Measurements from ENCODE around the gene CHCHD6.

The CHCHD6 gene

GRCh38 chr3:126973814-126974213 lies 269.8 kb downstream of the CHCHD6 start:
- no peaks in the 10 kb centered on the region for H3K79me2 ChIP-seq
- no peak overlapping the region for H2AFZ ChIP-seq
- H3K4me1 ChIP-seq = no peaks in the 10 kb centered on the region
- H3K9ac ChIP-seq = no peak overlapping the region
- no peak overlapping the region for H3K4me2 ChIP-seq (ENCODE audit: low read length)
- H3K27ac ChIP-seq = no peak overlapping the region
- no peak overlapping the region for H3K4me3 ChIP-seq (ENCODE audit: low read depth, low read length)
- peaks cover 4% of the 10 kb centered on the region for H3K36me3 ChIP-seq (ENCODE audit: control insufficient read depth, insufficient read depth, low read length)
- H3K9me3 ChIP-seq (ENCODE audit: control insufficient read depth, low read length) = no peaks in the 10 kb centered on the region
- no peak for TF ChIP-seq CTCF (IDR thresholded peaks at IDR 0.05)
- H3K27me3 ChIP-seq (ENCODE audit: control insufficient read depth, insufficient read depth, low read length) = no peaks in the 10 kb centered on the region

GRCh38 chr3:126974756-126975155 lies 270.7 kb downstream of the CHCHD6 start:
- no peak overlapping the region for H3K4me3 ChIP-seq (ENCODE audit: low read depth, low read length)
- H2AFZ ChIP-seq = no peak overlapping the region

GRCh38 chr3:126976906-126977305 lies 272.9 kb downstream of the CHCHD6 start:
- Histone ChIP-seq H3K79me2 (no peaks in the 10 kb centered on the region), H3K9me3 (ENCODE audit: control insufficient read depth, low read length) (no peaks in the 10 kb centered on the region), H3K4me1 (no peaks in the 10 kb centered on the region), H3K36me3 (ENCODE audit: control insufficient read depth, insufficient read depth, low read length) (peaks cover 4% of the 10 kb centered on the region), H3K27ac (no peak overlapping the region), H3K27me3 (ENCODE audit: control insufficient read depth, insufficient read depth, low read length) (no peaks in the 10 kb centered on the region), H2AFZ (no peak overlapping the region), H3K9ac (no peak overlapping the region), H3K4me2 (ENCODE audit: low read length) (no peak overlapping the region), H3K4me3 (ENCODE audit: low read depth, low read length) (no peak overlapping the region)
- TF ChIP-seq CTCF (IDR thresholded peaks at IDR 0.05) = no peak

More at GRCh38 chr3:126974756-126975155, 270.7 kb downstream of the CHCHD6 start:
- TF ChIP-seq CTCF (IDR thresholded peaks at IDR 0.05) = no peak
- Histone ChIP-seq H3K9me3 (ENCODE audit: control insufficient read depth, low read length) (no peaks in the 10 kb centered on the region), H3K4me1 (no peaks in the 10 kb centered on the region), H3K9ac (no peak overlapping the region), H3K4me2 (ENCODE audit: low read length) (no peak overlapping the region), H3K79me2 (no peaks in the 10 kb centered on the region), H3K27ac (no peak overlapping the region), H3K27me3 (ENCODE audit: control insufficient read depth, insufficient read depth, low read length) (no peaks in the 10 kb centered on the region), H3K36me3 (ENCODE audit: control insufficient read depth, insufficient read depth, low read length) (peaks cover 4% of the 10 kb centered on the region)

- Histone ChIP-seq H3K4me2 (ENCODE audit: low read length) (no peak overlapping the region), H3K9me3 (ENCODE audit: control insufficient read depth, low read length) (no peaks in the 10 kb centered on the region), H3K4me3 (ENCODE audit: low read depth, low read length) (no peak overlapping the region), H3K9ac (no peak overlapping the region), H3K4me1 (no peaks in the 10 kb centered on the region), H3K36me3 (ENCODE audit: control insufficient read depth, insufficient read depth, low read length) (peaks cover 4% of the 10 kb centered on the region), H3K27ac (no peak overlapping the region), H3K27me3 (ENCODE audit: control insufficient read depth, insufficient read depth, low read length) (no peaks in the 10 kb centered on the region), H2AFZ (no peak overlapping the region), H3K79me2 (no peaks in the 10 kb centered on the region)
- TF ChIP-seq CTCF (IDR thresholded peaks at IDR 0.05) = no peak
Measured at GRCh38 chr3:126977821-126978220, 273.8 kb downstream of the CHCHD6 start.

- Histone ChIP-seq H3K36me3 (ENCODE audit: control insufficient read depth, insufficient read depth, low read length) (peaks cover 4% of the 10 kb centered on the region), H3K4me3 (ENCODE audit: low read depth, low read length) (no peak overlapping the region), H3K9ac (no peak overlapping the region), H3K4me2 (ENCODE audit: low read length) (no peak overlapping the region), H2AFZ (no peak overlapping the region), H3K9me3 (ENCODE audit: control insufficient read depth, low read length) (no peaks in the 10 kb centered on the region), H3K79me2 (no peaks in the 10 kb centered on the region), H3K4me1 (no peaks in the 10 kb centered on the region), H3K27me3 (ENCODE audit: control insufficient read depth, insufficient read depth, low read length) (no peaks in the 10 kb centered on the region), H3K27ac (no peak overlapping the region)
- no peak for TF ChIP-seq CTCF (IDR thresholded peaks at IDR 0.05)
Measured at GRCh38 chr3:126978291-126978690, 274.3 kb downstream of the CHCHD6 start.
